Esophagus muscularis mucosa (tissue), 3 donors: ENCODE data around the gene DTWD1.

ENCODE experiments used
- CTCF ChIP-seq, 3 experiments: fragments of 200-600 bp in 2 of 3; fragments of 450-650 bp in 1 of 3; sonication (generic) in 2 of 3; IDR thresholded peaks; one replicate each; pipeline ENCODE4 v1.5.1; 2017 to 2019; ENCODE audit warnings: antibody characterized with exemption in 3 of 3, mild to moderate bottlenecking in 2 of 3, moderate library complexity in 1 of 3
- POLR2AphosphoS5 ChIP-seq, 2 donors: sonication (generic); formaldehyde crosslinking; IDR thresholded peaks; one replicate each; pipeline ENCODE4 v1.6.1; 2017; ENCODE audit warnings: antibody characterized with exemption in 2 of 2

- TF ChIP-seq CTCF (IDR thresholded peaks at IDR 0.05): no peak
- no peak for TF ChIP-seq POLR2AphosphoS5 (IDR thresholded peaks at IDR 0.05)
Measured at GRCh38 chr15:49649987-49650386, 29.1 kb downstream of the DTWD1 start.
